HepG2 (cell line): Measurements from ENCODE around the gene RPL18. TPM values are rescaled to one million over a fixed set of nuclear protein-coding genes. Genes with fewer than 3 reads are reported as not detected.
A peak's percentile ranks its signal among the peaks of the same experiment; 100 is the strongest.

Source experiments
- AHR ChIP-seq: IDR thresholded peaks from 2 replicates; pipeline ENCODE4 v1.6.1; 2018; ENCODE audit warnings: missing genetic modification reagents, missing compliant biosample characterization
- GLI4 ChIP-seq: sonication (generic); formaldehyde crosslinking; IDR thresholded peaks from 2 replicates; pipeline ENCODE4 v1.5.1; 2020; ENCODE audit warnings: missing genetic modification reagents, mild to moderate bottlenecking, moderate library complexity, borderline replicate concordance
- JDP2 ChIP-seq: sonication (generic); formaldehyde crosslinking; IDR thresholded peaks from 2 replicates; pipeline ENCODE4 v1.8.1; 2022; ENCODE audit warnings: missing genetic modification reagents, borderline replicate concordance
- KDM5A ChIP-seq: fragments of 200-600 bp; sonication (generic); IDR thresholded peaks from 2 replicates; pipeline ENCODE4 v1.7.0; 2018; ENCODE audit warnings: antibody characterized with exemption, mild to moderate bottlenecking, low read length, borderline replicate concordance
- MAZ ChIP-seq, 2 experiments: sonication (generic) in 1 of 2; formaldehyde crosslinking in 1 of 2; IDR thresholded peaks; 2 replicates each; pipeline versions ENCODE4 v1.5.0 to v1.6.1; 2012 to 2020; ENCODE audit warnings: low read depth in 2 of 2, mild to moderate bottlenecking in 2 of 2, borderline replicate concordance in 1 of 2, improper control_type of control experiment in 1 of 2, low read length in 1 of 2, missing genetic modification reagents in 1 of 2, moderate library complexity in 1 of 2
- NBN ChIP-seq: fragments of 450-650 bp; conservative IDR thresholded peaks from 2 replicates; pipeline ENCODE4 v1.6.1; 2017
- PRPF4 ChIP-seq: fragments of 200-400 bp; formaldehyde crosslinking; IDR thresholded peaks from 2 replicates; pipeline ENCODE4 v1.6.1; 2016; ENCODE audit warnings: low read length, low read depth; ENCODE audit not compliant: poor library complexity, severe bottlenecking
- ZC3H4 ChIP-seq: sonication (generic); formaldehyde crosslinking; IDR thresholded peaks from 2 replicates; pipeline ENCODE4 v1.4.0; 2020; ENCODE audit warnings: missing genetic modification reagents, borderline replicate concordance
- polyA plus RNA-seq, 8 experiments: library from polyadenylated mRNA; depleted of rRNA in 3 of 8; stranded (reverse) in 7 of 8; unstranded in 1 of 8; fragments of >200 nt; fragmentation: Illumina TruSeq in 4 of 8; extraction: Trizol in 4 of 8; gene quantifications; 2 replicates each; pipeline versions ENCODE4 v1.2.1 to v1.2.3, GENCODE V29; 2011 to 2016; ENCODE audit warnings: low read depth in 4 of 8, missing spikeins in 1 of 8, mixed read lengths in 1 of 8; ENCODE audit not compliant: insufficient read depth in 1 of 8
- total RNA-seq, 5 experiments: library from RNA; depleted of rRNA; stranded (reverse); fragments of >200 nt; fragmentation: Illumina TruSeq; extraction: Trizol; gene quantifications; 2 replicates each; pipeline ENCODE4 v1.2.3, GENCODE V29; 2016; ENCODE audit warnings: low read depth in 1 of 5
- TF ChIP-seq, protein P1 (sequence below): sonication (generic); formaldehyde crosslinking; IDR thresholded peaks from 2 replicates; pipeline ENCODE4 v1.5.0; 2020; ENCODE audit warnings: missing genetic modification reagents
- TF ChIP-seq, protein P2 (sequence below): sonication (generic); formaldehyde crosslinking; IDR thresholded peaks from 2 replicates; pipeline ENCODE4 v1.5.1; 2020; ENCODE audit warnings: mild to moderate bottlenecking, missing genetic modification reagents, borderline replicate concordance
- TF ChIP-seq, protein P3 (sequence below): sonication (generic); formaldehyde crosslinking; IDR thresholded peaks from 2 replicates; pipeline ENCODE4 v1.5.0; 2020; ENCODE audit warnings: missing genetic modification reagents
- TF ChIP-seq, protein P4 (sequence below): sonication (generic); formaldehyde crosslinking; IDR thresholded peaks from 2 replicates; pipeline ENCODE4 v1.4.0; 2020; ENCODE audit warnings: missing genetic modification reagents
- TF ChIP-seq, protein P5 (sequence below): sonication (generic); formaldehyde crosslinking; IDR thresholded peaks from 2 replicates; pipeline ENCODE4 v1.9.0; 2022; ENCODE audit warnings: missing genetic modification reagents, mild to moderate bottlenecking, borderline replicate concordance

RPL18 gene
- total and polyA plus RNA-seq, 2 of the 13 experiments (the other 11 are each of a cell fraction or from before 2014, with no cell fraction given): 1,485 to 1,639 TPM

DNA sequence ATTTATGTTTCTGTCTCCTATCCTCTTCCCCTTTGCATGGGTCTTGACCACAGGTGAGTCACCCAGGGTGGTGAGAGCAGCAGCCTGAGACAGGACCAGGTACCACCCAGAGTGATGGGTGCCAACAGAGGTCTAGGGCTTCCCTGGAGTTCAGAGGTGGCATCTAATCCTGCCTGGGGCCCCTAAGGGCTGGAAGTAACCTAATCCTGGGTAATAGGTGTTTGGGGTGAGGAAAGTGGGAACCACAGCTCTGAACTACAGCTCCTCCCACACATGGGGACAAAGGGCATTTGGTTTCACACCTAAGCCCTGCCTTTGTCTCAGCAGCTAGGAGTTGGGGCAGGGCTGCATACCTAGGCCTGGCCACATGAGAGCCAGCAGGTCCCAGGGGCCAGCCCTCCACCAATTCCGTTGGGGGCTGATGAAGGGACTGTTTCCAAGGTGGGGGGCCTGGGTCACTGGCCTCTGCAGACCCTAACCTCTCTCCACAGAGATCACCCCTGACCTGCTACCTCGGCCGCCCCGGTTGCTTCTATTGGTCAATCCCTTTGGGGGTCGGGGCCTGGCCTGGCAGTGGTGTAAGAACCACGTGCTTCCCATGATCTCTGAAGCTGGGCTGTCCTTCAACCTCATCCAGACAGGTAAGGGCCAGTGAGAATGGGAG, 8.4 kb upstream of the RPL18 start (continued):
- TF ChIP-seq, protein P1, sequence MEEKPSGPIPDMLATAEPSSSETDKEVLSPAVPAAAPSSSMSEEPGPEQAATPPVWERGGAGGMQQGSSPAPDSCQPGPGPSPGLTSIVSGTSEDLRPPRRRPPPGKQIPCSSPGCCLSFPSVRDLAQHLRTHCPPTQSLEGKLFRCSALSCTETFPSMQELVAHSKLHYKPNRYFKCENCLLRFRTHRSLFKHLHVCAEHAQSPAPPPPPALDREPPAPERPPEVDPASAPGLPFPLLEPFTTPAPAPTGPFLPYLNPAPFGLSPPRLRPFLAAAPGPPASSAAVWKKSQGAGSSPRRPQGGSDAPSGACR (CRISPR knock-in tag): no peak
- TF ChIP-seq, protein P2, sequence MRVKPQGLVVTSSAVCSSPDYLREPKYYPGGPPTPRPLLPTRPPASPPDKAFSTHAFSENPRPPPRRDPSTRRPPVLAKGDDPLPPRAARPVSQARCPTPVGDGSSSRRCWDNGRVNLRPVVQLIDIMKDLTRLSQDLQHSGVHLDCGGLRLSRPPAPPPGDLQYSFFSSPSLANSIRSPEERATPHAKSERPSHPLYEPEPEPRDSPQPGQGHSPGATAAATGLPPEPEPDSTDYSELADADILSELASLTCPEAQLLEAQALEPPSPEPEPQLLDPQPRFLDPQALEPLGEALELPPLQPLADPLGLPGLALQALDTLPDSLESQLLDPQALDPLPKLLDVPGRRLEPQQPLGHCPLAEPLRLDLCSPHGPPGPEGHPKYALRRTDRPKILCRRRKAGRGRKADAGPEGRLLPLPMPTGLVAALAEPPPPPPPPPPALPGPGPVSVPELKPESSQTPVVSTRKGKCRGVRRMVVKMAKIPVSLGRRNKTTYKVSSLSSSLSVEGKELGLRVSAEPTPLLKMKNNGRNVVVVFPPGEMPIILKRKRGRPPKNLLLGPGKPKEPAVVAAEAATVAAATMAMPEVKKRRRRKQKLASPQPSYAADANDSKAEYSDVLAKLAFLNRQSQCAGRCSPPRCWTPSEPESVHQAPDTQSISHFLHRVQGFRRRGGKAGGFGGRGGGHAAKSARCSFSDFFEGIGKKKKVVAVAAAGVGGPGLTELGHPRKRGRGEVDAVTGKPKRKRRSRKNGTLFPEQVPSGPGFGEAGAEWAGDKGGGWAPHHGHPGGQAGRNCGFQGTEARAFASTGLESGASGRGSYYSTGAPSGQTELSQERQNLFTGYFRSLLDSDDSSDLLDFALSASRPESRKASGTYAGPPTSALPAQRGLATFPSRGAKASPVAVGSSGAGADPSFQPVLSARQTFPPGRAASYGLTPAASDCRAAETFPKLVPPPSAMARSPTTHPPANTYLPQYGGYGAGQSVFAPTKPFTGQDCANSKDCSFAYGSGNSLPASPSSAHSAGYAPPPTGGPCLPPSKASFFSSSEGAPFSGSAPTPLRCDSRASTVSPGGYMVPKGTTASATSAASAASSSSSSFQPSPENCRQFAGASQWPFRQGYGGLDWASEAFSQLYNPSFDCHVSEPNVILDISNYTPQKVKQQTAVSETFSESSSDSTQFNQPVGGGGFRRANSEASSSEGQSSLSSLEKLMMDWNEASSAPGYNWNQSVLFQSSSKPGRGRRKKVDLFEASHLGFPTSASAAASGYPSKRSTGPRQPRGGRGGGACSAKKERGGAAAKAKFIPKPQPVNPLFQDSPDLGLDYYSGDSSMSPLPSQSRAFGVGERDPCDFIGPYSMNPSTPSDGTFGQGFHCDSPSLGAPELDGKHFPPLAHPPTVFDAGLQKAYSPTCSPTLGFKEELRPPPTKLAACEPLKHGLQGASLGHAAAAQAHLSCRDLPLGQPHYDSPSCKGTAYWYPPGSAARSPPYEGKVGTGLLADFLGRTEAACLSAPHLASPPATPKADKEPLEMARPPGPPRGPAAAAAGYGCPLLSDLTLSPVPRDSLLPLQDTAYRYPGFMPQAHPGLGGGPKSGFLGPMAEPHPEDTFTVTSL (CRISPR knock-in tag): no peak
- no peak for TF ChIP-seq KDM5A
- TF ChIP-seq MAZ (IDR thresholded peaks at IDR 0.05; ENCODE audit: borderline replicate concordance, low read depth, low read length): no peak
- TF ChIP-seq MAZ (CRISPR knock-in tag; IDR thresholded peaks at IDR 0.05; ENCODE audit: low read depth): no peak
- TF ChIP-seq PRPF4: no peak
- TF ChIP-seq, protein P3, sequence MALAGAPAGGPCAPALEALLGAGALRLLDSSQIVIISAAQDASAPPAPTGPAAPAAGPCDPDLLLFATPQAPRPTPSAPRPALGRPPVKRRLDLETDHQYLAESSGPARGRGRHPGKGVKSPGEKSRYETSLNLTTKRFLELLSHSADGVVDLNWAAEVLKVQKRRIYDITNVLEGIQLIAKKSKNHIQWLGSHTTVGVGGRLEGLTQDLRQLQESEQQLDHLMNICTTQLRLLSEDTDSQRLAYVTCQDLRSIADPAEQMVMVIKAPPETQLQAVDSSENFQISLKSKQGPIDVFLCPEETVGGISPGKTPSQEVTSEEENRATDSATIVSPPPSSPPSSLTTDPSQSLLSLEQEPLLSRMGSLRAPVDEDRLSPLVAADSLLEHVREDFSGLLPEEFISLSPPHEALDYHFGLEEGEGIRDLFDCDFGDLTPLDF (CRISPR knock-in tag): 0 out of 2 replicates have a peak, but pooled peaks have one; percentile 26
- no peak for TF ChIP-seq AHR (CRISPR knock-in tag)
- TF ChIP-seq, protein P4, sequence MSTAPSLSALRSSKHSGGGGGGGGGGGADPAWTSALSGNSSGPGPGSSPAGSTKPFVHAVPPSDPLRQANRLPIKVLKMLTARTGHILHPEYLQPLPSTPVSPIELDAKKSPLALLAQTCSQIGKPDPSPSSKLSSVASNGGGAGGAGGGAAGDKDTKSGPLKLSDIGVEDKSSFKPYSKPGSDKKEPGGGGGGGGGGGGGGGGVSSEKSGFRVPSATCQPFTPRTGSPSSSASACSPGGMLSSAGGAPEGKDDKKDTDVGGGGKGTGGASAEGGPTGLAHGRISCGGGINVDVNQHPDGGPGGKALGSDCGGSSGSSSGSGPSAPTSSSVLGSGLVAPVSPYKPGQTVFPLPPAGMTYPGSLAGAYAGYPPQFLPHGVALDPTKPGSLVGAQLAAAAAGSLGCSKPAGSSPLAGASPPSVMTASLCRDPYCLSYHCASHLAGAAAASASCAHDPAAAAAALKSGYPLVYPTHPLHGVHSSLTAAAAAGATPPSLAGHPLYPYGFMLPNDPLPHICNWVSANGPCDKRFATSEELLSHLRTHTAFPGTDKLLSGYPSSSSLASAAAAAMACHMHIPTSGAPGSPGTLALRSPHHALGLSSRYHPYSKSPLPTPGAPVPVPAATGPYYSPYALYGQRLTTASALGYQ (CRISPR knock-in tag): no peak
- TF ChIP-seq ZC3H4 (CRISPR knock-in tag): no peak
- TF ChIP-seq NBN: no peak
- TF ChIP-seq JDP2 (CRISPR knock-in tag): no peak
- TF ChIP-seq, protein P5, sequence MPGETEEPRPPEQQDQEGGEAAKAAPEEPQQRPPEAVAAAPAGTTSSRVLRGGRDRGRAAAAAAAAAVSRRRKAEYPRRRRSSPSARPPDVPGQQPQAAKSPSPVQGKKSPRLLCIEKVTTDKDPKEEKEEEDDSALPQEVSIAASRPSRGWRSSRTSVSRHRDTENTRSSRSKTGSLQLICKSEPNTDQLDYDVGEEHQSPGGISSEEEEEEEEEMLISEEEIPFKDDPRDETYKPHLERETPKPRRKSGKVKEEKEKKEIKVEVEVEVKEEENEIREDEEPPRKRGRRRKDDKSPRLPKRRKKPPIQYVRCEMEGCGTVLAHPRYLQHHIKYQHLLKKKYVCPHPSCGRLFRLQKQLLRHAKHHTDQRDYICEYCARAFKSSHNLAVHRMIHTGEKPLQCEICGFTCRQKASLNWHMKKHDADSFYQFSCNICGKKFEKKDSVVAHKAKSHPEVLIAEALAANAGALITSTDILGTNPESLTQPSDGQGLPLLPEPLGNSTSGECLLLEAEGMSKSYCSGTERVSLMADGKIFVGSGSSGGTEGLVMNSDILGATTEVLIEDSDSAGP: peak; percentile 38; the same call in 1 of the 2 replicates
- no peak for TF ChIP-seq GLI4 (CRISPR knock-in tag)
